Activated B cell treated with CpG ODN at 0.5 μM for 24 hours (primary cell): ENCODE measurements around the gene APP. TPM values are rescaled to one million over a fixed set of nuclear protein-coding genes. Genes with fewer than 3 reads are reported as not detected.
A peak's percentile ranks its signal among the peaks of the same experiment; 100 is the strongest.

Experiments used
- ATAC-seq: fragments of 200-7000 bp; cut with Tn5 transposase; one replicate; pipeline ENCODE4 v1.10.0; 2021; ENCODE audit warnings: low read depth, mild to moderate bottlenecking, moderate library complexity
- CTCF ChIA-PET: fragments of 350-600 bp; sonication (Branson Sonifier 250); formaldehyde crosslinking; loops from one replicate; lab custom pipeline; 2021; ENCODE audit warnings: antibody characterized with exemption; lab: Charles Lee
- POLR2A ChIA-PET: fragments of 350-600 bp; sonication (Branson Sonifier 250); formaldehyde crosslinking; loops from one replicate; lab custom pipeline; 2021; ENCODE audit warnings: antibody characterized with exemption; lab: Charles Lee
- DNase-seq: peaks from one replicate; pipeline ENCODE4 v3.0.0; 2022
- H3K27ac Mint-ChIP-seq: one replicate; pipeline ENCODE4 v1.8.0; 2020; ENCODE audit warnings: mixed read lengths
- H3K27me3 Mint-ChIP-seq: one replicate; pipeline ENCODE4 v1.8.0; 2021; ENCODE audit warnings: mixed read lengths
- H3K36me3 Mint-ChIP-seq: one replicate; pipeline ENCODE4 v1.8.0; 2021; ENCODE audit warnings: low read depth, mixed read lengths
- H3K4me1 Mint-ChIP-seq: one replicate; pipeline ENCODE4 v1.8.0; 2021; ENCODE audit warnings: mixed read lengths
- H3K4me3 Mint-ChIP-seq: one replicate; pipeline ENCODE4 v1.8.0; 2020; ENCODE audit warnings: mild to moderate bottlenecking, mixed read lengths
- H3K9me3 Mint-ChIP-seq: one replicate; pipeline ENCODE4 v1.8.0; 2020; ENCODE audit warnings: mixed read lengths
- intact Hi-C: fragments of 100-400 bp; cut with micrococcal nuclease; formaldehyde crosslinking; loops from one replicate; pipeline ENCODE4 v1.15.1; 2024
- total RNA-seq: library from RNA; stranded (reverse); gene quantifications from 2 replicates; pipeline ENCODE4 v1.2.3, GENCODE V29; 2022
- TF ChIP-seq, protein P1 (sequence below): fragments of 200-600 bp; IDR thresholded peaks from one replicate; pipeline ENCODE4 v1.8.0; 2022; ENCODE audit warnings: antibody characterized with exemption, mild to moderate bottlenecking

The APP gene
- total RNA-seq, 1 donor from 2014 or later: 32.1 TPM

DNA sequence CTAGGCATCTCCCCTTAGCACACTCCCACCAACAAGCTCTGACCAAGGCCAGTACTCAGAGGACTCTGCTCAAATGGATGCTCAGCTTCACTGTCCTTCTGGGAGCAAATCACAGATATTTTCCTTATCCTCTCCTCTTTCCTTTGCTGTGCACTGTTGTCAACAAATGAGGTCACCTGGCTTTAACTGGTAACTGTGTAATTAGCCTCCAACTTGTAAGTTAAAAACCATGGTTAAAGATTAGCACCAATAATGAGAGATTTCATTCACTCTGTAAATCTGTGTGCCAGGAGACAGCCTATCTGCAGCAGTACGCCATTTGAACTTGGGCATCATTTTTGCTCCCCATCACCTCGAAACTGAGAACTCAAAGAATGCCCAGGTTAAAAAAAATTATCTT is 286.3 kb downstream of the APP start:
- POLR2A ChIA-PET: no interaction called here
- H3K4me3 Mint-ChIP-seq: no peak overlapping the region
- CTCF ChIA-PET: interaction anchor here (0.7 to 5.8 kb wide), 4 partner anchors 12 to 833 kb away, joined by 3 to 37 read pairs (median 4); no protein-coding TSS in a partner anchor
- intact Hi-C loops: loop anchor here (5.0 kb wide), 1 partner anchor 1818 kb away; no protein-coding TSS in a partner anchor
- no peak for DNase-seq
- H3K27ac Mint-ChIP-seq: no peak overlapping the region
- no peaks in the 10 kb centered on the region for H3K27me3 Mint-ChIP-seq
- H3K9me3 Mint-ChIP-seq: no peaks in the 10 kb centered on the region
- H3K36me3 Mint-ChIP-seq: peaks cover 20% of the 10 kb centered on the region
- H3K4me1 Mint-ChIP-seq: no peaks in the 10 kb centered on the region
- no peak for ATAC-seq
- TF ChIP-seq, protein P1, sequence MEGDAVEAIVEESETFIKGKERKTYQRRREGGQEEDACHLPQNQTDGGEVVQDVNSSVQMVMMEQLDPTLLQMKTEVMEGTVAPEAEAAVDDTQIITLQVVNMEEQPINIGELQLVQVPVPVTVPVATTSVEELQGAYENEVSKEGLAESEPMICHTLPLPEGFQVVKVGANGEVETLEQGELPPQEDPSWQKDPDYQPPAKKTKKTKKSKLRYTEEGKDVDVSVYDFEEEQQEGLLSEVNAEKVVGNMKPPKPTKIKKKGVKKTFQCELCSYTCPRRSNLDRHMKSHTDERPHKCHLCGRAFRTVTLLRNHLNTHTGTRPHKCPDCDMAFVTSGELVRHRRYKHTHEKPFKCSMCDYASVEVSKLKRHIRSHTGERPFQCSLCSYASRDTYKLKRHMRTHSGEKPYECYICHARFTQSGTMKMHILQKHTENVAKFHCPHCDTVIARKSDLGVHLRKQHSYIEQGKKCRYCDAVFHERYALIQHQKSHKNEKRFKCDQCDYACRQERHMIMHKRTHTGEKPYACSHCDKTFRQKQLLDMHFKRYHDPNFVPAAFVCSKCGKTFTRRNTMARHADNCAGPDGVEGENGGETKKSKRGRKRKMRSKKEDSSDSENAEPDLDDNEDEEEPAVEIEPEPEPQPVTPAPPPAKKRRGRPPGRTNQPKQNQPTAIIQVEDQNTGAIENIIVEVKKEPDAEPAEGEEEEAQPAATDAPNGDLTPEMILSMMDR: no peak

DNA sequence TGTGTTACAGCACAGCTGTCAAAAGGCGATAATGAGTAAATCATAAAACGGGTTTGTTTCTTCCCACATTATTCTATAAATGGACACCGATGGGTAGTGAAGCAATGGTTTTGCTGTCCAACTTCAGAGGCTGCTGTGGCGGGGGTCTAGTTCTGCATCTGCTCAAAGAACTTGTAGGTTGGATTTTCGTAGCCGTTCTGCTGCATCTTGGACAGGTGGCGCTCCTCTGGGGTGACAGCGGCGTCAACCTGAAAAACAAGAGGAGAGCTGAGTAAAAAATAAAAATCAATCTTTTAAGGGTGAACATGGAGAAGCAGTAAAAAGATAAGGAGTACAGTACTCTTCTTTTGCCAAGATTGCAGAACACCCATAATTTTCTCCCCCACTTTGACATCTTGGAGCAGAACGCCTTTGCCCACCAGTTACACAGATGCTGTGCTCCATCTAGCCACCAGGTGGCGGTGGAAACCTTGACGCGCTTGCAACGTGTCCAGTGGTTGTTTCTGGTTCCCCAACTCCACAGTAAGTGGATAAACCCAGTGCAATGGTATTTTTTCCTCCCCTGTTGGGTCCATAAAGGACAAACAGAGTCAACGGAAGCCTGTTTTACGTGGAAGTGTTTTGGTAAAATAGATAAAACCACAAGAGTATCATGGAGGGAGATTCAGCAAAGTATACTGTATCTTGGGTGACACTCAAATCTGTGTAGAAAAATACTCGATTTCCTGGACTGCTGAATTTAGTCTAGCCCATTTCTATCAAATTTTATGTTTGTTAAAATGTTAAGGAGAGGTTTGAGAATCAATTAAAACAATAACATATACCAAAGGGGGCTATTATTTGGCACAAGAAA is 288.8 kb downstream of the APP start:
- H3K36me3 Mint-ChIP-seq: peaks cover 5% of the 10 kb centered on the region
- DNase-seq: peak; percentile 39
- H3K27ac Mint-ChIP-seq: no peak overlapping the region
- no peaks in the 10 kb centered on the region for H3K27me3 Mint-ChIP-seq
- CTCF ChIA-PET: interaction anchor here (0.6 to 5.8 kb wide), 8 partner anchors 14 to 836 kb away, joined by 3 to 37 read pairs (median 4); partner anchors contain the start of gene APP
- POLR2A ChIA-PET: no interaction called here
- ATAC-seq: peak; percentile 87
- TF ChIP-seq, protein P1: peak; percentile 33
- no peaks in the 10 kb centered on the region for H3K4me1 Mint-ChIP-seq
- no peaks in the 10 kb centered on the region for H3K9me3 Mint-ChIP-seq
- no peak overlapping the region for H3K4me3 Mint-ChIP-seq
- intact Hi-C loops: loop anchor here (1.0 to 5.0 kb wide), 5 partner anchors 120 to 1821 kb away; partner anchors contain the start of gene APP

DNA sequence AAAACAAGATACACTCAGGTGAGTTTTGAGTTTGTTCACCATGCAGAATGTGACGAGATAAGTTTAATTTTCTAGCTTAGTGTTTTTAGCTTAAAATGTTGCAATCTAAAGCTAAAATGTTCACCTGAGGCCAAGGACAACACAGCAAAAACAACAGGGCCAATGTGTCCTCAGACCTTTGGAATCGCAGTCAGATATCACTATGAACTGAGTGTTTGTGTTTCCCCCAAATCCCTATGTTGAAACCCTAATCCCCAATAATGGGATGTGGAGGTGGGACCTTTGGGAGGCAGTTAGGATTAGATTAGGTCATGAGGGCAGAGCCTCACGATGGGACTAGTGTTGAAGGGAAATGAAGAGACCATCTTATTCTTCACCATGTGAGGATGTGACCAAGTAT is 291.4 kb downstream of the APP start:
- no peaks in the 10 kb centered on the region for H3K4me1 Mint-ChIP-seq
- H3K36me3 Mint-ChIP-seq: peaks cover 5% of the 10 kb centered on the region
- no peak overlapping the region for H3K4me3 Mint-ChIP-seq
- ChIA-PET POLR2A (no interaction called here), CTCF (interaction anchor here (1.0 to 5.8 kb wide), 2 partner anchors 18 to 839 kb away, joined by 3 to 37 read pairs; no protein-coding TSS in a partner anchor)
- no peak overlapping the region for H3K27ac Mint-ChIP-seq
- H3K9me3 Mint-ChIP-seq: no peaks in the 10 kb centered on the region
- ATAC-seq: no peak
- intact Hi-C loops: no loop called here
- H3K27me3 Mint-ChIP-seq: no peaks in the 10 kb centered on the region
- TF ChIP-seq, protein P1: no peak
- no peak for DNase-seq

DNA sequence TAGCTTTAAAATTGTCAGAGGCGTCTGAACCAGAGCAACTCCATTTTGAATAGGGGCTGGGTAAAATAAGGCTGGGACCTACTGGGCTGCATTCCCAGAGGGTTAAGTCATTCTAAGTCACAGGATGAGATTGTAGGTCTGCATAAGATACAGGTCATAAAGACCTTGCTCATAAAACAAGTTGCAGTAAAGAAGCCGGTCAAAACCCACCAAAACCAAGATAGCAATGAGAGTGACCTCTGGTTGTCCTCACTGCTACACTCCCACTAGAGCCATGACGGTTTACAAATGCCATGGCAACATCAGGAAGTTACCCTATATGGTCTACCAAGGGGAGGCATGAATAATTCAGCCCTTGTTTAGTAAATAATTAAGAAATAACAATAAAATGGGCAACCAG is 292.2 kb downstream of the APP start:
- ChIA-PET CTCF (interaction anchor here (0.9 to 5.8 kb wide), 2 partner anchors 837 to 839 kb away, joined by 3 to 37 read pairs; no protein-coding TSS in a partner anchor), POLR2A (no interaction called here)
- peaks cover 5% of the 10 kb centered on the region for H3K36me3 Mint-ChIP-seq
- TF ChIP-seq, protein P1: no peak
- DNase-seq (no peak), ATAC-seq (no peak)
- no peaks in the 10 kb centered on the region for H3K4me1 Mint-ChIP-seq
- no peaks in the 10 kb centered on the region for H3K27me3 Mint-ChIP-seq
- intact Hi-C loops: no loop called here
- H3K27ac Mint-ChIP-seq: no peak overlapping the region
- no peak overlapping the region for H3K4me3 Mint-ChIP-seq
- H3K9me3 Mint-ChIP-seq: no peaks in the 10 kb centered on the region

DNA sequence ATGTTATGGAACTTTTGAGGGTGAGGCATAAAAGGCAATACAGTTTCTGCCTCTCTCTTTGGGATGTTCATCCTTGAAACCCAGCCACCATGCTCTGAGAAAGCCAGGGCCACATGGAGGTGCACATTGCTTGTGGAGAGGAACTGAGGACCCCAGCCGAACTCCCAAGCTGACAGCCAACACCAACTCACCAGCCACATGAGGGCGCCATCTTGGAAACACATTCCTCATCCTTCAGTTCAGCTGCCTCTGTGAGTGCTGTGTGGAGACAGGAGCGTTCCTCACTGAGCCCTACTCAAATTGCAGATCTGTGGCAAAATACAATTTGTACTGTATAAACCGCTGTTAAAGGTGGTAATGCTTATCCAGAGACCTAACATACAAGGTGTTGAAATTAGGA is 298.3 kb downstream of the APP start:
- no peaks in the 10 kb centered on the region for H3K4me1 Mint-ChIP-seq
- POLR2A ChIA-PET: no interaction called here
- no peak for DNase-seq
- intact Hi-C loops: no loop called here
- H3K36me3 Mint-ChIP-seq: no peaks in the 10 kb centered on the region
- no peaks in the 10 kb centered on the region for H3K27me3 Mint-ChIP-seq
- TF ChIP-seq, protein P1: no peak
- CTCF ChIA-PET: no interaction called here
- ATAC-seq: no peak
- no peak overlapping the region for H3K4me3 Mint-ChIP-seq
- H3K27ac Mint-ChIP-seq: no peak overlapping the region
- no peaks in the 10 kb centered on the region for H3K9me3 Mint-ChIP-seq
